H1 (cell line): ENCODE results near the gene SLC6A8. TPM values are rescaled to one million over a fixed set of nuclear protein-coding genes. Genes with fewer than 3 reads are reported as not detected.

Experiments
- CTCF ChIA-PET: fragments of 300-600 bp; sonication (Branson Sonifier 250); formaldehyde crosslinking; loops from one replicate; lab custom pipeline; 2021; ENCODE audit not compliant: partially characterized antibody; lab: Charles Lee
- POLR2A ChIA-PET: fragments of 300-600 bp; sonication (Branson Sonifier 250); formaldehyde crosslinking; loops from one replicate; lab custom pipeline; 2021; ENCODE audit warnings: inconsistent platforms; ENCODE audit not compliant: partially characterized antibody; lab: Charles Lee
- DNase-seq, 2 experiments: peaks; one replicate each; pipeline versions ENCODE4 v3.0.0 to v3.0.0-alpha.2; 2010 to 2022; ENCODE audit warnings: low spot score in 2 of 2, low read depth in 1 of 2, mixed read lengths in 1 of 2
- FAIRE-seq: peaks from 2 replicates; lab custom pipeline; 2011; peaks lifted over from hg19 to GRCh38; lab: Jason Lieb, UNC
- H2AFZ ChIP-seq: 2 replicates; pipeline ENCODE4 v1.8.1; 2012; ENCODE audit warnings: low read length, inconsistent platforms
- H2AK5ac ChIP-seq: 2 replicates; pipeline ENCODE4 v1.6.1; 2013; ENCODE audit warnings: low read depth, low read length
- H2BK120ac ChIP-seq: replicated peaks from 2 replicates; pipeline ENCODE3; 2013; ENCODE audit warnings: low read depth, low read length, inconsistent platforms
- H2BK12ac ChIP-seq: 2 replicates; pipeline ENCODE4 v1.6.1; 2013; ENCODE audit warnings: low read depth, low read length
- H2BK15ac ChIP-seq: 2 replicates; pipeline ENCODE4 v1.6.1; 2013; ENCODE audit warnings: low read length
- H2BK20ac ChIP-seq: 2 replicates; pipeline ENCODE4 v1.6.1; 2013; ENCODE audit warnings: low read length
- H2BK5ac ChIP-seq: 2 replicates; pipeline ENCODE4 v1.6.1; 2013; ENCODE audit warnings: low read depth, low read length
- H3K14ac ChIP-seq: 2 replicates; pipeline ENCODE4 v1.6.1; 2013; ENCODE audit warnings: inconsistent platforms; ENCODE audit not compliant: insufficient read length
- H3K18ac ChIP-seq: 2 replicates; pipeline ENCODE4 v1.6.1; 2013; ENCODE audit warnings: low read length; ENCODE audit errors: extremely low read depth
- H3K23ac ChIP-seq: 2 replicates; pipeline ENCODE4 v1.6.1; 2013; ENCODE audit warnings: inconsistent platforms; ENCODE audit not compliant: insufficient read length
- H3K23me2 ChIP-seq: 2 replicates; pipeline ENCODE4 v1.6.1; 2013; ENCODE audit warnings: low read depth, low read length
- H3K27ac ChIP-seq: 2 replicates; pipeline ENCODE4 v1.6.1; 2011; ENCODE audit warnings: low read depth, low read length, inconsistent platforms
- H3K27me3 ChIP-seq, 4 experiments: replicated peaks in 1 of 4; 1 replicate in 1 of 4; 2 replicates in 3 of 4; pipeline versions ENCODE4 v1.6.1 to v1.8.1; 2011 to 2013; ENCODE audit warnings: low read length in 3 of 4, mild to moderate bottlenecking in 3 of 4, inconsistent platforms in 2 of 4, mixed read lengths in 2 of 4, moderate library complexity in 1 of 4; ENCODE audit not compliant: control insufficient read depth in 3 of 4, insufficient read depth in 3 of 4; ENCODE audit errors: extremely low read depth in 1 of 4
- H3K36me3 ChIP-seq, 4 experiments: 2 replicates each; pipeline versions ENCODE4 v1.6.1 to v1.8.1; 2011 to 2013; ENCODE audit warnings: mild to moderate bottlenecking in 4 of 4, low read length in 3 of 4, moderate library complexity in 2 of 4, control low read depth in 1 of 4, inconsistent platforms in 1 of 4; ENCODE audit not compliant: insufficient read depth in 4 of 4, control insufficient read depth in 2 of 4
- H3K4ac ChIP-seq: replicated peaks from 2 replicates; pipeline ENCODE3; 2013; ENCODE audit warnings: low read length, low read depth, mixed read lengths, inconsistent platforms; ENCODE audit not compliant: insufficient read length
- H3K4me1 ChIP-seq, 4 experiments: replicated peaks in 1 of 4; 1 replicate in 1 of 4; 2 replicates in 3 of 4; pipeline versions ENCODE4 v1.6.1 to v1.8.1; 2011 to 2013; ENCODE audit warnings: low read length in 3 of 4, inconsistent platforms in 2 of 4, mixed read lengths in 1 of 4; ENCODE audit not compliant: insufficient read depth in 4 of 4, control insufficient read depth in 3 of 4
- H3K4me2 ChIP-seq, 2 experiments: 2 replicates each; pipeline versions ENCODE4 v1.6.1 to v1.8.1; 2011 to 2013; ENCODE audit warnings: low read depth in 2 of 2, low read length in 2 of 2, control low read depth in 1 of 2, inconsistent platforms in 1 of 2, mild to moderate bottlenecking in 1 of 2; ENCODE audit not compliant: insufficient read depth in 1 of 2
- H3K4me3 ChIP-seq, 4 experiments: fragments of 200-600, 300-600 bp in 1 of 4; sonication (generic), shearing (Covaris generic), sonication (Bioruptor Twin) in 1 of 4; 2 replicates each; pipeline versions ENCODE4 v1.5.1 to v1.8.1; 2011 to 2016; ENCODE audit warnings: low read length in 4 of 4, low read depth in 3 of 4, control low read depth in 2 of 4, inconsistent platforms in 2 of 4, mild to moderate bottlenecking in 2 of 4, mixed read lengths in 1 of 4, moderate library complexity in 1 of 4; ENCODE audit not compliant: insufficient read depth in 2 of 4; ENCODE audit errors: extremely low read depth in 1 of 4
- H3K56ac ChIP-seq: replicated peaks from 2 replicates; pipeline ENCODE3; 2013; ENCODE audit warnings: low read depth, mild to moderate bottlenecking, mixed read lengths, low read length, inconsistent platforms; ENCODE audit not compliant: insufficient read length
- H3K79me1 ChIP-seq: 2 replicates; pipeline ENCODE4 v1.6.1; 2013; ENCODE audit warnings: low read depth, low read length, control low read depth
- H3K79me2 ChIP-seq, 2 experiments: 2 replicates each; pipeline versions ENCODE4 v1.6.1 to v1.8.1; 2012 to 2013; ENCODE audit warnings: low read length in 2 of 2, mild to moderate bottlenecking in 2 of 2, inconsistent platforms in 1 of 2; ENCODE audit not compliant: insufficient read depth in 2 of 2, control insufficient read depth in 1 of 2
- H3K9ac ChIP-seq, 4 experiments: replicated peaks in 1 of 4; 1 replicate in 1 of 4; 2 replicates in 3 of 4; pipeline versions ENCODE4 v1.6.1 to v1.8.1; 2011 to 2013; ENCODE audit warnings: low read depth in 3 of 4, low read length in 3 of 4, control low read depth in 2 of 4, mild to moderate bottlenecking in 2 of 4, moderate library complexity in 2 of 4, inconsistent platforms in 1 of 4; ENCODE audit errors: extremely low read depth in 1 of 4
- H3K9me3 ChIP-seq, 2 experiments: 2 replicates each; pipeline versions ENCODE4 v1.6.1 to v1.8.1; 2012 to 2013; ENCODE audit warnings: mild to moderate bottlenecking in 2 of 2, moderate library complexity in 2 of 2, control low read depth in 1 of 2, inconsistent platforms in 1 of 2, low read depth in 1 of 2, low read length in 1 of 2, mixed read lengths in 1 of 2; ENCODE audit not compliant: insufficient read depth in 2 of 2
- H4K20me1 ChIP-seq, 2 experiments: replicated peaks in 1 of 2; 2 replicates each; pipeline versions ENCODE3 to v1.8.1; 2011 to 2013; ENCODE audit warnings: inconsistent platforms in 2 of 2, low read length in 2 of 2, mild to moderate bottlenecking in 1 of 2; ENCODE audit not compliant: insufficient read depth in 2 of 2, control insufficient read depth in 1 of 2
- H4K5ac ChIP-seq: 2 replicates; pipeline ENCODE4 v1.6.1; 2013; ENCODE audit warnings: low read length, low read depth, mixed read lengths, inconsistent platforms; ENCODE audit not compliant: insufficient read length
- H4K8ac ChIP-seq: 2 replicates; pipeline ENCODE4 v1.8.0; 2013; ENCODE audit warnings: mild to moderate bottlenecking, moderate library complexity, low read length, inconsistent platforms; ENCODE audit not compliant: insufficient read depth; ENCODE audit errors: extremely low read depth
- H4K91ac ChIP-seq: replicated peaks from 2 replicates; pipeline ENCODE3; 2013; ENCODE audit warnings: low read length, mixed read lengths, inconsistent platforms; ENCODE audit not compliant: insufficient read length
- SIN3A ChIP-seq, 2 experiments: IDR thresholded peaks in 1 of 2; conservative IDR thresholded peaks in 1 of 2; 2 replicates each; pipeline ENCODE4 v1.6.1; 2011 to 2012; ENCODE audit warnings: low read length in 2 of 2, improper control_type of control experiment in 1 of 2, low read depth in 1 of 2, mild to moderate bottlenecking in 1 of 2
- WGBS, 2 experiments: shearing (Covaris generic) in 1 of 2; methylation state at CpG; one replicate each; pipeline versions ENCODE4 v1.1.6 to v1.1.7; 2013 to 2015; ENCODE audit warnings: low lambda C conversion rate in 2 of 2, mixed read lengths in 2 of 2, inconsistent platforms in 1 of 2, low coverage in 1 of 2, missing lambda C conversion rate in 1 of 2; ENCODE audit not compliant: insufficient replicate concordance in 2 of 2, insufficient coverage in 1 of 2, insufficient read length in 1 of 2; ENCODE audit errors: extremely low coverage in 1 of 2, missing lambda C conversion rate in 1 of 2; 5-methylcytosine and 5-hydroxymethylcytosine counted together
- polyA plus RNA-seq, 7 experiments: library from polyadenylated mRNA; depleted of rRNA in 3 of 7; stranded (reverse) in 5 of 7; unstranded in 2 of 7; fragments of >200 nt in 5 of 7; fragments of 200-250 nt in 2 of 7; gene quantifications; 1 replicate in 5 of 7; 2 replicates in 1 of 7; 4 replicates in 1 of 7; pipeline versions ENCODE4 v1.2.1 to v1.2.3, GENCODE V29; 2011 to 2013; ENCODE audit warnings: missing spikeins in 2 of 7, mixed read lengths in 2 of 7
- total RNA-seq: library from RNA; stranded (reverse); fragmentation: NEBNext Ultra II Directional; extraction: Animal tissue kit (Norgen Biotek cat#: 25700); gene quantifications from 2 replicates; pipeline ENCODE4 v1.2.1, GENCODE V29; 2021

The SLC6A8 gene
- total and polyA plus RNA-seq, 2 of the 8 experiments (the other 6 are each of a cell fraction or from before 2014, with no cell fraction given): 87.7 to 94.7 TPM

DNA sequence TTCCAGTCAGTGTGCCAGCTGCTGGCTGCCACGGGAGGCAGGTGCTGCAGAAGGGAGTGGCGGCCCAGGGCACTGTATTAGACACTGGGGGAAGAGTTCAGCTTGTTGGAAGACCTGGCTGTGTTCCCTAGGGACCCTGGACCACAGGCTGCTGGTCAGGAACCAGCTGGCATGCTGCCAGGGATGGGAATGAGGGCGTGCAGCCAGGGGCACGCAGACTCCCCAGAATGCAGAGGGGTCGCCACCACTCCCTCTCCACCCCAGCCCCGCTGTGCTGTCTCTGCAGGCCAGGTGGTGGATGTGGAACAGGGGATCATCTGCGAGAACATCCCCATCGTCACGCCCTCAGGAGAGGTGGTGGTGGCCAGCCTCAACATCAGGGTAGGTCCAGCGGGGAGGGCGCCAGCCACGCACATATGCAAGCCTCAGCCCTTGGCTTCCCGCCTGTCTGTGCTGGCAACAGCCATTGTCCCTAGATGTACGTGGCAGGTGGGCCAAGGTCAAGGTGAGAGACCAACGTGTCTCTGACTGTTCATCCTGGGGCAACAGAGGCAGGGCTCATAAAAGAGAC, 49.2 kb downstream of the SLC6A8 start:
- Histone ChIP-seq H2AK5ac (no peak overlapping the region), H4K5ac (no peak overlapping the region), H3K23ac (no peak overlapping the region), H2BK12ac (no peak overlapping the region), H3K79me1 (no peaks in the 10 kb centered on the region), H3K79me2 (no peaks in the 10 kb centered on the region), H4K91ac (no peak overlapping the region), H3K4me1 (peaks cover 0 to 4% (median 0%) of the 10 kb centered on the region in 4 experiments; a peak in 3 of 7 replicates), H2BK120ac (no peak overlapping the region), H3K18ac (no peak overlapping the region), H3K36me3 (no peaks in the 10 kb centered on the region), H3K4me3 (no peak overlapping the region), H2BK5ac (no peak overlapping the region), H2BK20ac (no peak overlapping the region), H3K14ac (no peak overlapping the region), H3K4ac (no peak overlapping the region), H2AFZ (no peak overlapping the region), H4K20me1 (no peaks in the 10 kb centered on the region), H4K8ac (no peak overlapping the region), H3K27me3 (no peaks in the 10 kb centered on the region), H3K9ac (no peak overlapping the region), H3K56ac (no peak overlapping the region), H3K9me3 (no peaks in the 10 kb centered on the region), H3K4me2 (no peak overlapping the region), H3K23me2 (no peaks in the 10 kb centered on the region), H2BK15ac (no peak overlapping the region), H3K27ac (no peak overlapping the region)
- CTCF ChIA-PET: interaction anchor here (1.0 to 1.6 kb wide), 4 partner anchors 8 to 169 kb away, joined by 3 to 4 read pairs (median 3); no protein-coding TSS in a partner anchor
- 89% methylated on average over 15 of the region's 15 CpGs; no CpG with 5 or more reads in 1 of the 2 experiments for WGBS, 2 experiments
- no peak for TF ChIP-seq SIN3A (conservative IDR thresholded peaks at IDR 0.05 in 1 of 2, IDR thresholded peaks at IDR 0.05 in 1 of 2; ENCODE audit: low read depth in 1 of 2, low read length in 2 of 2)
- POLR2A ChIA-PET: interaction anchor here (1.0 kb wide), 1 partner anchor 10 kb away, joined by 5 read pairs; no protein-coding TSS in a partner anchor
- FAIRE-seq (no peak), DNase-seq (no peak)
